Measurements from ENCODE around the gene TICAM1.
"Not testable (repeated sequence)": the region's sequence is repeated elsewhere in the genome, so short reads cannot be mapped to it uniquely, and the experiment has no call there.

Gene TICAM1

GRCh38 chr19:4844348-4845179, 13.1 kb upstream of the TICAM1 start:
- no peak for DNase-seq

- no peak for DNase-seq
Measured at GRCh38 chr19:4843647-4843965, 12.1 kb upstream of the TICAM1 start.

- no peak for DNase-seq
Measured at GRCh38 chr19:4839192-4839591, 7.7 kb upstream of the TICAM1 start.

GRCh38 chr19:4832776-4833175, 1.3 kb upstream of the TICAM1 start:
- DNase-seq, result no peak

GRCh38 chr19:4831979-4832340, 448 bp upstream of the TICAM1 start:
- DNase-seq, result not testable (repeated sequence)

- DNase-seq, result no peak
Measured at GRCh38 chr19:4830768-4831265, 695 bp downstream of the TICAM1 start.

- DNase-seq, result no peak
Measured at GRCh38 chr19:4830332-4830731, 1.2 kb downstream of the TICAM1 start.

- DNase-seq, result no peak
Measured at GRCh38 chr19:4829001-4829712, 2.4 kb downstream of the TICAM1 start.

- no peak for DNase-seq
Measured at GRCh38 chr19:4823577-4823976, 7.9 kb downstream of the TICAM1 start.

- not testable (repeated sequence) for DNase-seq
Measured at GRCh38 chr19:4822354-4822753, 9.2 kb downstream of the TICAM1 start.

- no peak for DNase-seq
Measured at GRCh38 chr19:4821265-4821664, 10.2 kb downstream of the TICAM1 start.

- no peak for DNase-seq
Measured at GRCh38 chr19:4817467-4818277, 13.8 kb downstream of the TICAM1 start.

- no peak for DNase-seq
Measured at GRCh38 chr19:4816950-4817278, 14.6 kb downstream of the TICAM1 start.

GRCh38 chr19:4816202-4816949, 15.1 kb downstream of the TICAM1 start:
- DNase-seq, result no peak

- DNase-seq, result peak; percentile 81 to 82
Measured at GRCh38 chr19:4815426-4816201, 15.9 kb downstream of the TICAM1 start.

GRCh38 chr19:4814625-4815425, 16.7 kb downstream of the TICAM1 start:
- DNase-seq, result no peak

GRCh38 chr19:4811328-4812131, 20.0 kb downstream of the TICAM1 start:
- peak; percentile 96 for DNase-seq

- DNase-seq, result no peak
Measured at GRCh38 chr19:4807188-4807587, 24.3 kb downstream of the TICAM1 start.

GRCh38 chr19:4806384-4806783, 25.1 kb downstream of the TICAM1 start:
- no peak for DNase-seq

- DNase-seq, result not testable (repeated sequence)
Measured at GRCh38 chr19:4805140-4805539, 26.4 kb downstream of the TICAM1 start.

Measured in stimulated activated CD4-positive, alpha-beta T cell treated with anti-CD3 and anti-CD28 coated beads, Interleukin-2, amount 100 ng/mL, for 24 hours (primary cell).